GM10266 (cell line): Measurements from ENCODE around the gene MRM2.

Source experiments
- DNase-seq: peaks from one replicate; pipeline ENCODE4 v3.0.0; 2012; ENCODE audit errors: extremely low spot score
- TF ChIP-seq, protein P1 (sequence below): IDR thresholded peaks from 2 replicates; pipeline ENCODE4 v1.5.1; 2012; ENCODE audit warnings: mild to moderate bottlenecking, low read depth; ENCODE audit not compliant: control insufficient read depth, insufficient read depth; ENCODE audit errors: missing control alignments

The MRM2 gene

DNA sequence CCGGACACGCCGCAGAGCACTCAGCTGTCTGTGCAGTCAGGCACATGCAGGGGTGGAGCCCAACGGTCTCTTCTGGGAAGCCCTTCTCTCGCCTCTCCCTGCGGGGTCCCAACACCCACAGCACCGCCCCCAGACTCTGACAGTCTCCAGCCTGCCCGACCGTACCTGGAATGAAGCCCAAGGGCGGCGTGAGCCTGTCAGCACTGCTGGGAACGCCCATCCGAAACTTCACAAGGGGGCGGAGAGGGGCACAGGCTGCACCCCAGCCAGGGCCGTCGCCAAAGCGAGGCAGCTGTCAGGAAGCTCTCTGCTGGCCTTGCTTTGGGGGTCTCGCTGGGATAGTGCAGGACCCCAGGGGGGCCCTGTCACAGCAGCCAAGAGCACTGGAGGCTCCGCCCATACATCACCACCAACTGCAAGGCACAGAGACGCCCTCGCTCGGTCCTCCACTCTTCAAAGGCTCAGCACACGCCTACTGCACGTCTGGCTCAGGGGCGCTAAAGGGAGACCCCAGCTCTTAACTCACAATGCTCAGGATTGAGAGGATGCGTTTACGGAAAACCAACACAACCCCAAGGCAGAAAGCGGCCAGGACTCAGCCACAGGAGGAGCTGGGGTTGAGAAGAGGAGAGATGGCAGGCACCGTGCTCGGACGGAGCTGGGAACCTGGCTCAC lies 40.2 kb downstream of the MRM2 start:
- TF ChIP-seq, protein P1, sequence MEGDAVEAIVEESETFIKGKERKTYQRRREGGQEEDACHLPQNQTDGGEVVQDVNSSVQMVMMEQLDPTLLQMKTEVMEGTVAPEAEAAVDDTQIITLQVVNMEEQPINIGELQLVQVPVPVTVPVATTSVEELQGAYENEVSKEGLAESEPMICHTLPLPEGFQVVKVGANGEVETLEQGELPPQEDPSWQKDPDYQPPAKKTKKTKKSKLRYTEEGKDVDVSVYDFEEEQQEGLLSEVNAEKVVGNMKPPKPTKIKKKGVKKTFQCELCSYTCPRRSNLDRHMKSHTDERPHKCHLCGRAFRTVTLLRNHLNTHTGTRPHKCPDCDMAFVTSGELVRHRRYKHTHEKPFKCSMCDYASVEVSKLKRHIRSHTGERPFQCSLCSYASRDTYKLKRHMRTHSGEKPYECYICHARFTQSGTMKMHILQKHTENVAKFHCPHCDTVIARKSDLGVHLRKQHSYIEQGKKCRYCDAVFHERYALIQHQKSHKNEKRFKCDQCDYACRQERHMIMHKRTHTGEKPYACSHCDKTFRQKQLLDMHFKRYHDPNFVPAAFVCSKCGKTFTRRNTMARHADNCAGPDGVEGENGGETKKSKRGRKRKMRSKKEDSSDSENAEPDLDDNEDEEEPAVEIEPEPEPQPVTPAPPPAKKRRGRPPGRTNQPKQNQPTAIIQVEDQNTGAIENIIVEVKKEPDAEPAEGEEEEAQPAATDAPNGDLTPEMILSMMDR: no peak
- no peak for DNase-seq

GRCh38 chr7:2201128-2201527 lies 40.9 kb downstream of the MRM2 start:
- TF ChIP-seq, protein P1: no peak
- no peak for DNase-seq

- DNase-seq: no peak
These were observed 41.4 kb downstream of the MRM2 start for GRCh38 chr7:2200584-2200980.

GRCh38 chr7:2199956-2200583 lies 41.9 kb downstream of the MRM2 start:
- TF ChIP-seq, protein P1: no peak
- no peak for DNase-seq

More at GRCh38 chr7:2200584-2200980, 41.4 kb downstream of the MRM2 start:
- TF ChIP-seq, protein P1: no peak

GRCh38 chr7:2199528-2199927 lies 42.5 kb downstream of the MRM2 start:
- DNase-seq: no peak
- TF ChIP-seq, protein P1: no peak

GRCh38 chr7:2198760-2199159 lies 43.2 kb downstream of the MRM2 start:
- DNase-seq: no peak
- TF ChIP-seq, protein P1: no peak

GRCh38 chr7:2198206-2198605 lies 43.8 kb downstream of the MRM2 start:
- DNase-seq: no peak
- TF ChIP-seq, protein P1: no peak
